WTC11 (cell line): Measurements from ENCODE around the gene MARS1. TPM values are rescaled to one million over a fixed set of nuclear protein-coding genes. Genes with fewer than 3 reads are reported as not detected.

Experiments used
- ATAC-seq: fragments of 200-7000 bp; cut with Tn5 transposase; 2 replicates; pipeline ENCODE4 v1.10.0; 2021; ENCODE audit warnings: mild to moderate bottlenecking, moderate library complexity
- CTCF ChIA-PET: fragments of 300-600 bp; sonication (Branson Sonifier 250); formaldehyde crosslinking; loops from one replicate; lab custom pipeline; 2021; ENCODE audit warnings: antibody characterized with exemption; lab: Charles Lee
- POLR2A ChIA-PET: fragments of 350-600 bp; sonication (Branson Sonifier 250); formaldehyde crosslinking; loops from one replicate; lab custom pipeline; 2021; ENCODE audit warnings: antibody characterized with exemption; lab: Charles Lee
- DNase-seq: peaks from one replicate; pipeline ENCODE4 v3.0.0; 2021; ENCODE audit warnings: low spot score
- H3K27ac Mint-ChIP-seq: 2 replicates; pipeline ENCODE4 v1.8.0; 2021; ENCODE audit warnings: mixed read lengths
- H3K27me3 Mint-ChIP-seq: 2 replicates; pipeline ENCODE4 v1.8.0; 2021; ENCODE audit warnings: low read depth, mild to moderate bottlenecking, moderate library complexity, mixed read lengths
- H3K36me3 Mint-ChIP-seq: 2 replicates; pipeline ENCODE4 v1.8.0; 2021; ENCODE audit warnings: mixed read lengths
- H3K4me1 Mint-ChIP-seq: 2 replicates; pipeline ENCODE4 v1.8.0; 2022; ENCODE audit warnings: mixed read lengths
- H3K4me3 Mint-ChIP-seq: 2 replicates; pipeline ENCODE4 v1.8.0; 2021; ENCODE audit warnings: mild to moderate bottlenecking, moderate library complexity, mixed read lengths
- H3K9me3 Mint-ChIP-seq: 2 replicates; pipeline ENCODE4 v1.8.0; 2021; ENCODE audit warnings: mixed read lengths
- AFF4 ChIP-seq: sonication (generic); formaldehyde crosslinking; IDR thresholded peaks from 2 replicates; pipeline ENCODE4 v1.8.1; 2023; ENCODE audit warnings: mild to moderate bottlenecking, missing genetic modification reagents, borderline replicate concordance
- E2F4 ChIP-seq: sonication (generic); formaldehyde crosslinking; IDR thresholded peaks from 2 replicates; pipeline ENCODE4 v1.8.1; 2022; ENCODE audit warnings: low read depth, mild to moderate bottlenecking, moderate library complexity, missing genetic modification reagents, borderline replicate concordance
- FOXJ3 ChIP-seq: sonication (generic); formaldehyde crosslinking; IDR thresholded peaks from 2 replicates; pipeline ENCODE4 v1.9.0; 2021; ENCODE audit warnings: missing genetic modification reagents, mild to moderate bottlenecking, borderline replicate concordance
- HMGA2 ChIP-seq: fragments of 250-450 bp; sonication (Bioruptor Pico); IDR thresholded peaks from 2 replicates; pipeline ENCODE4 v1.4.0; 2021; ENCODE audit warnings: mild to moderate bottlenecking, moderate library complexity
- IRF2 ChIP-seq: sonication (generic); formaldehyde crosslinking; IDR thresholded peaks from 2 replicates; pipeline ENCODE4 v1.8.0; 2022; ENCODE audit warnings: low read depth, missing genetic modification reagents, borderline replicate concordance
- JAZF1 ChIP-seq: fragments of 250-450 bp; sonication (Bioruptor Pico); IDR thresholded peaks from 2 replicates; pipeline ENCODE4 v1.9.0; 2021; ENCODE audit warnings: moderate library complexity, mild to moderate bottlenecking, inconsistent platforms
- JUN ChIP-seq: sonication (generic); formaldehyde crosslinking; IDR thresholded peaks from 2 replicates; pipeline ENCODE4 v1.8.0; 2023; ENCODE audit warnings: mild to moderate bottlenecking, missing genetic modification reagents
- PRRX2 ChIP-seq: fragments of 250-450 bp; sonication (Bioruptor Pico); IDR thresholded peaks from 2 replicates; pipeline ENCODE4 v1.8.0; 2021; ENCODE audit warnings: mild to moderate bottlenecking
- SMAD4 ChIP-seq: sonication (generic); formaldehyde crosslinking; IDR thresholded peaks from 2 replicates; pipeline ENCODE4 v1.8.0; 2022; ENCODE audit warnings: mild to moderate bottlenecking, missing genetic modification reagents
- SP1 ChIP-seq: sonication (generic); formaldehyde crosslinking; conservative IDR thresholded peaks from 2 replicates; pipeline ENCODE4 v1.8.1; 2022; ENCODE audit warnings: missing genetic modification reagents
- USF1 ChIP-seq: sonication (generic); formaldehyde crosslinking; IDR thresholded peaks from 2 replicates; pipeline ENCODE4 v1.8.0; 2022; ENCODE audit warnings: mild to moderate bottlenecking, missing genetic modification reagents
- ZBTB21 ChIP-seq: sonication (generic); formaldehyde crosslinking; IDR thresholded peaks from 2 replicates; pipeline ENCODE4 v1.8.1; 2023; ENCODE audit warnings: mild to moderate bottlenecking, missing genetic modification reagents, borderline replicate concordance
- ZMAT4 ChIP-seq: fragments of 250-450 bp; sonication (Bioruptor Pico); IDR thresholded peaks from 2 replicates; pipeline ENCODE4 v1.9.0; 2021; ENCODE audit warnings: mild to moderate bottlenecking
- ZNF219 ChIP-seq: sonication (generic); formaldehyde crosslinking; IDR thresholded peaks from 2 replicates; pipeline ENCODE4 v1.8.0; 2023; ENCODE audit warnings: missing genetic modification reagents, mild to moderate bottlenecking, borderline replicate concordance
- ZNF232 ChIP-seq: sonication (generic); formaldehyde crosslinking; IDR thresholded peaks from 2 replicates; pipeline ENCODE4 v1.8.0; 2022; ENCODE audit warnings: mild to moderate bottlenecking, missing genetic modification reagents
- ZNF317 ChIP-seq: sonication (generic); formaldehyde crosslinking; IDR thresholded peaks from 2 replicates; pipeline ENCODE4 v1.8.1; 2023; ENCODE audit warnings: low read depth, mild to moderate bottlenecking, moderate library complexity, missing genetic modification reagents, borderline replicate concordance
- ZNF416 ChIP-seq: fragments of 250-450 bp; sonication (Bioruptor Pico); IDR thresholded peaks from 2 replicates; pipeline ENCODE4 v1.9.0; 2021; ENCODE audit warnings: mild to moderate bottlenecking, inconsistent platforms
- ZNF423 ChIP-seq: fragments of 250-450 bp; sonication (Bioruptor Pico); IDR thresholded peaks from 2 replicates; pipeline ENCODE4 v2.1.2; 2022; ENCODE audit warnings: mild to moderate bottlenecking, moderate library complexity
- ZNF425 ChIP-seq: fragments of 250-450 bp; sonication (Bioruptor Pico); conservative IDR thresholded peaks from 2 replicates; pipeline ENCODE4 v1.9.0; 2021; ENCODE audit warnings: mild to moderate bottlenecking
- total RNA-seq: library from RNA; stranded (reverse); gene quantifications from 3 replicates; pipeline ENCODE4 v1.2.3, GENCODE V29; 2021

The MARS1 gene
- total RNA-seq, 1 experiment from 2014 or later = 367 TPM

GRCh38 chr12:57548488-57548887, 60.6 kb downstream of the MARS1 start (continued):
- TF ChIP-seq ZNF425 (CRISPR knock-in tag) (no peak), JAZF1 (CRISPR knock-in tag) (no peak), AFF4 (CRISPR knock-in tag) (no peak), USF1 (CRISPR knock-in tag) (no peak), JUN (CRISPR knock-in tag) (no peak)

- ATAC-seq (peak; percentile 5), DNase-seq (no peak)
- Mint-ChIP-seq H3K36me3 (0 out of 2 replicates have a peak, but pooled peaks cover 2% of the 10 kb centered on the region), H3K9me3 (no peaks in the 10 kb centered on the region), H3K27me3 (peaks cover 24% of the 10 kb centered on the region), H3K4me3 (peak overlapping the region; percentile 79), H3K27ac (peak overlapping the region; percentile 10), H3K4me1 (peaks cover 49% of the 10 kb centered on the region)
- POLR2A ChIA-PET = no interaction called here
- CTCF ChIA-PET = no interaction called here
- TF ChIP-seq AFF4 (CRISPR knock-in tag) (no peak), PRRX2 (CRISPR knock-in tag) (no peak), JUN (CRISPR knock-in tag) (no peak), ZNF423 (no peak), ZNF219 (CRISPR knock-in tag) (no peak), ZNF425 (CRISPR knock-in tag) (no peak), ZBTB21 (CRISPR knock-in tag) (no peak), SP1 (CRISPR knock-in tag) (no peak), ZNF317 (CRISPR knock-in tag) (no peak), ZNF416 (no peak), IRF2 (CRISPR knock-in tag) (no peak), E2F4 (CRISPR knock-in tag) (no peak), ZNF232 (CRISPR knock-in tag) (no peak), FOXJ3 (CRISPR knock-in tag) (no peak), ZMAT4 (CRISPR knock-in tag) (no peak), HMGA2 (CRISPR knock-in tag) (no peak), SMAD4 (CRISPR knock-in tag) (no peak)
These were observed 61.5 kb downstream of the MARS1 start for GRCh38 chr12:57549203-57549908.
